HG03457 (cell line): ENCODE measurements around the gene ARMC9.
"Not testable (repeated sequence)": the region's sequence is repeated elsewhere in the genome, so short reads cannot be mapped to it uniquely, and the experiment has no call there.

ENCODE experiments used
- ATAC-seq: cut with Tn5 transposase; IDR thresholded peaks from one replicate; pipeline ENCODE4 v1.9.1; 2021; ENCODE audit warnings: moderate number of reproducible peaks; ENCODE audit not compliant: unreplicated experiment

The ARMC9 gene

GRCh38 chr2:231336236-231336635 is 137.8 kb downstream of the ARMC9 start:
- ATAC-seq, result no peak

GRCh38 chr2:231336700-231337099 is 138.3 kb downstream of the ARMC9 start:
- no peak for ATAC-seq

- ATAC-seq, result no peak
Observed at GRCh38 chr2:231337807-231338759, 139.7 kb downstream of the ARMC9 start.

- no peak for ATAC-seq
Observed at GRCh38 chr2:231339316-231339715, 140.9 kb downstream of the ARMC9 start.

GRCh38 chr2:231341100-231341499 is 142.7 kb downstream of the ARMC9 start:
- no peak for ATAC-seq

GRCh38 chr2:231342061-231342711 is 143.8 kb downstream of the ARMC9 start:
- ATAC-seq, result no peak

GRCh38 chr2:231343006-231343710 is 144.7 kb downstream of the ARMC9 start:
- no peak for ATAC-seq

GRCh38 chr2:231343988-231344387 is 145.6 kb downstream of the ARMC9 start:
- ATAC-seq, result no peak

- ATAC-seq, result no peak
Observed at GRCh38 chr2:231344851-231345250, 146.4 kb downstream of the ARMC9 start.

- no peak for ATAC-seq
Observed at GRCh38 chr2:231347081-231347480, 148.7 kb downstream of the ARMC9 start.

GRCh38 chr2:231347638-231348037 is 149.2 kb downstream of the ARMC9 start:
- no peak for ATAC-seq

- ATAC-seq, result no peak
Observed at GRCh38 chr2:231348173-231348572, 149.7 kb downstream of the ARMC9 start.

- ATAC-seq, result no peak
Observed at GRCh38 chr2:231348704-231349373, 150.4 kb downstream of the ARMC9 start.

GRCh38 chr2:231349374-231349735 is 150.9 kb downstream of the ARMC9 start:
- not testable (repeated sequence) for ATAC-seq

- no peak for ATAC-seq
Observed at GRCh38 chr2:231351648-231352047, 153.2 kb downstream of the ARMC9 start.

- ATAC-seq, result no peak
Observed at GRCh38 chr2:231353469-231353868, 155.0 kb downstream of the ARMC9 start.

GRCh38 chr2:231355508-231356465 is 157.4 kb downstream of the ARMC9 start:
- ATAC-seq, result no peak

- ATAC-seq, result no peak
Observed at GRCh38 chr2:231356466-231356844, 158.0 kb downstream of the ARMC9 start.

GRCh38 chr2:231357048-231357447 is 158.6 kb downstream of the ARMC9 start:
- no peak for ATAC-seq

- no peak for ATAC-seq
Observed at GRCh38 chr2:231357931-231358330, 159.5 kb downstream of the ARMC9 start.
